IMR-90 (cell line): ENCODE results near the gene GABPB1. TPM values are rescaled to one million over a fixed set of nuclear protein-coding genes. Genes with fewer than 3 reads are reported as not detected.

Experiments
- ATAC-seq: fragments of 200-7000 bp; cut with Tn5 transposase; 2 replicates; pipeline ENCODE4 v1.9.1; 2020; ENCODE audit warnings: low read depth, mild to moderate bottlenecking, moderate library complexity
- BruUV-seq: library from RNA; stranded (reverse); fragments of 400-500 nt; replicated peaks from 2 replicates; lab custom pipeline; 2021; lab: Mats Ljungman, UMichigan
- CTCF ChIA-PET: fragments of 300-600 bp; formaldehyde crosslinking; extraction: SDS; loops from one replicate; lab custom pipeline; 2021; ENCODE audit warnings: antibody characterized with exemption; lab: Yijun Ruan, JAX
- POLR2A ChIA-PET: fragments of 300-600 bp; sonication (Branson Sonifier 250); formaldehyde crosslinking; loops from one replicate; lab custom pipeline; 2022; ENCODE audit warnings: antibody characterized with exemption; ENCODE audit not compliant: unreplicated experiment; lab: Charles Lee
- DNase-seq: peaks from one replicate; pipeline ENCODE4 v3.0.0; 2013
- H2AFZ ChIP-seq: replicated peaks from 2 replicates; pipeline ENCODE3; 2013; ENCODE audit warnings: low read length, mild to moderate bottlenecking; ENCODE audit not compliant: poor library complexity
- H2AK5ac ChIP-seq: 2 replicates; pipeline ENCODE4 v1.6.1; 2013; ENCODE audit warnings: low read depth, low read length, inconsistent platforms
- H2AK9ac ChIP-seq: replicated peaks from 2 replicates; pipeline ENCODE3; 2013; ENCODE audit warnings: mild to moderate bottlenecking, low read depth, low read length, moderate library complexity; ENCODE audit not compliant: poor library complexity
- H2BK120ac ChIP-seq: 2 replicates; pipeline ENCODE4 v1.6.1; 2013; ENCODE audit warnings: low read depth, low read length, inconsistent platforms
- H2BK15ac ChIP-seq: 3 replicates; pipeline ENCODE4 v1.6.1; 2013; ENCODE audit warnings: low read depth, low read length, inconsistent platforms
- H2BK20ac ChIP-seq: 2 replicates; pipeline ENCODE4 v1.6.1; 2013; ENCODE audit warnings: low read depth, mild to moderate bottlenecking, inconsistent platforms, low read length, moderate library complexity
- H2BK5ac ChIP-seq: 2 replicates; pipeline ENCODE4 v1.6.1; 2013; ENCODE audit warnings: mild to moderate bottlenecking, low read depth, low read length, inconsistent platforms; ENCODE audit not compliant: poor library complexity, severe bottlenecking
- H3K14ac ChIP-seq: replicated peaks from 2 replicates; pipeline ENCODE4 v1.6.1; 2013; ENCODE audit warnings: low read depth, low read length, inconsistent platforms
- H3K18ac ChIP-seq: 2 replicates; pipeline ENCODE4 v1.6.1; 2013; ENCODE audit warnings: low read depth, low read length, control low read depth
- H3K23ac ChIP-seq: 2 replicates; pipeline ENCODE4 v1.6.1; 2013; ENCODE audit warnings: low read depth, low read length, inconsistent platforms
- H3K27ac ChIP-seq: 2 replicates; pipeline ENCODE4 v1.5.1; 2013; ENCODE audit warnings: mild to moderate bottlenecking, control low read depth, low read length; ENCODE audit not compliant: insufficient read depth
- H3K27me3 ChIP-seq: 2 replicates; pipeline ENCODE4 v1.6.1; 2013; ENCODE audit warnings: low read length; ENCODE audit not compliant: control insufficient read depth, insufficient read depth
- H3K36me3 ChIP-seq: 2 replicates; pipeline ENCODE4 v1.6.1; 2013; ENCODE audit warnings: low read length, mixed read lengths; ENCODE audit not compliant: control insufficient read depth, insufficient read depth
- H3K4ac ChIP-seq: 2 replicates; pipeline ENCODE4 v1.6.1; 2013; ENCODE audit warnings: low read depth, low read length, inconsistent platforms
- H3K4me1 ChIP-seq: 2 replicates; pipeline ENCODE4 v1.6.1; 2013; ENCODE audit warnings: low read length, mixed read lengths; ENCODE audit not compliant: control insufficient read depth, insufficient read depth
- H3K4me2 ChIP-seq: 2 replicates; pipeline ENCODE4 v1.6.1; 2013; ENCODE audit warnings: low read depth, mild to moderate bottlenecking, control low read depth, low read length, moderate library complexity
- H3K4me3 ChIP-seq: 2 replicates; pipeline ENCODE4 v1.5.1; 2013; ENCODE audit warnings: low read depth, mild to moderate bottlenecking, control low read depth, low read length, moderate library complexity; ENCODE audit not compliant: insufficient read depth
- H3K56ac ChIP-seq: 2 replicates; pipeline ENCODE4 v1.6.1; 2013; ENCODE audit warnings: low read length, inconsistent platforms; ENCODE audit not compliant: insufficient read depth; ENCODE audit errors: extremely low read depth
- H3K79me1 ChIP-seq, 2 experiments: 2 replicates each; pipeline ENCODE4 v1.6.1; 2013; ENCODE audit warnings: low read length in 2 of 2, inconsistent platforms in 1 of 2, low read depth in 1 of 2
- H3K9ac ChIP-seq: 2 replicates; pipeline ENCODE4 v1.6.1; 2013; ENCODE audit warnings: low read depth, low read length, control low read depth
- H3K9me1 ChIP-seq: 2 replicates; pipeline ENCODE4 v1.6.1; 2013; ENCODE audit warnings: low read length, inconsistent platforms; ENCODE audit not compliant: insufficient read depth
- H3K9me3 ChIP-seq: 2 replicates; pipeline ENCODE4 v1.6.1; 2013; ENCODE audit warnings: low read length; ENCODE audit not compliant: control insufficient read depth, insufficient read depth
- H4K20me1 ChIP-seq: 2 replicates; pipeline ENCODE4 v1.6.1; 2013; ENCODE audit warnings: low read length, inconsistent platforms; ENCODE audit not compliant: insufficient read depth
- H4K5ac ChIP-seq: 2 replicates; pipeline ENCODE4 v1.6.1; 2013; ENCODE audit warnings: mild to moderate bottlenecking, low read depth, low read length, control low read depth
- H4K8ac ChIP-seq, 2 experiments: 2 replicates each; pipeline ENCODE4 v1.6.1; 2013; ENCODE audit warnings: low read depth in 2 of 2, low read length in 2 of 2, control low read depth in 1 of 2, inconsistent platforms in 1 of 2
- H4K91ac ChIP-seq: 2 replicates; pipeline ENCODE4 v1.6.1; 2013; ENCODE audit warnings: low read depth, low read length, inconsistent platforms; ENCODE audit not compliant: insufficient read depth
- MXI1 ChIP-seq: IDR thresholded peaks from 2 replicates; pipeline ENCODE4 v1.6.1; 2012; ENCODE audit warnings: low read depth, mild to moderate bottlenecking, low read length, moderate library complexity, borderline replicate concordance
- POLR2A ChIP-seq: IDR thresholded peaks from 2 replicates; pipeline ENCODE4 v1.6.1; 2012; ENCODE audit warnings: mild to moderate bottlenecking, low read depth, low read length
- RCOR1 ChIP-seq: IDR thresholded peaks from 2 replicates; pipeline ENCODE4 v1.6.1; 2012; ENCODE audit warnings: mild to moderate bottlenecking, low read length, improper control_type of control experiment; ENCODE audit not compliant: insufficient replicate concordance
- RFX5 ChIP-seq: IDR thresholded peaks from 2 replicates; pipeline ENCODE4 v1.8.0; 2012; ENCODE audit warnings: low read depth, mild to moderate bottlenecking, low read length, moderate library complexity
- SMC3 ChIP-seq: fragments of 150-350 bp; IDR thresholded peaks from 2 replicates; pipeline ENCODE4 v1.6.1; 2016; ENCODE audit warnings: low read depth, mild to moderate bottlenecking, antibody characterized with exemption, low read length, moderate library complexity
- WGBS, 2 experiments: methylation state at CpG; one replicate each; pipeline versions ENCODE4 v1.1.5 to v1.1.7; 2013; ENCODE audit warnings: missing lambda C conversion rate in 2 of 2; ENCODE audit not compliant: insufficient read length in 1 of 2; ENCODE audit errors: extremely low coverage in 2 of 2; 5-methylcytosine and 5-hydroxymethylcytosine counted together
- dilution Hi-C: fragments of 300-500 bp; cut with HindIII; formaldehyde crosslinking; loops from one replicate; pipeline ENCODE4 v1.14.3; 2018; ENCODE audit warnings: low sequenced_read_pairs; ENCODE audit not compliant: unreplicated experiment
- in situ Hi-C: fragments of 300-500 bp; cut with MboI; formaldehyde crosslinking; loops from 3 replicates; pipeline ENCODE4 v1.14.3; 2019; ENCODE audit warnings: low sequenced_read_pairs, inconsistent platforms, mixed read lengths
- intact Hi-C: fragments of 100-400 bp; cut with micrococcal nuclease; formaldehyde crosslinking; loops from 2 replicates; pipeline ENCODE4 v1.10.0; 2022
- polyA plus RNA-seq, 3 experiments: library from polyadenylated mRNA; depleted of rRNA; stranded (reverse); fragments of >200 nt; gene quantifications; 2 replicates each; pipeline ENCODE4 v1.2.3, GENCODE V29; 2012; ENCODE audit warnings: low replicate concordance in 1 of 3
- total RNA-seq: library from RNA; depleted of rRNA; stranded (reverse); fragments of >200 nt; gene quantifications from 2 replicates; pipeline ENCODE4 v1.2.3, GENCODE V29; 2012

GABPB1 gene
- total and polyA plus RNA-seq, 2 of the 4 experiments (the other 2 are of a cell fraction) = 26.3 to 89.3 TPM

- H3K27ac ChIP-seq = no peak overlapping the region
- WGBS, 2 experiments = no CpG with 5 or more reads among the region's 4 CpGs
- no peak overlapping the region for H2AK9ac ChIP-seq
- no peak overlapping the region for H3K4ac ChIP-seq
- no peak overlapping the region for H4K5ac ChIP-seq
- DNase-seq (no peak), ATAC-seq (no peak)
- no peak overlapping the region for H2AK5ac ChIP-seq
- ChIA-PET POLR2A (no interaction called here), CTCF (no interaction called here)
- peaks cover 16 to 47% of the 10 kb centered on the region in 2 experiments for H3K79me1 ChIP-seq
- no peak overlapping the region for H3K18ac ChIP-seq
- H3K56ac ChIP-seq = no peak overlapping the region
- H3K4me1 ChIP-seq = no peaks in the 10 kb centered on the region
- H2BK20ac ChIP-seq = no peak overlapping the region
- no peak overlapping the region for H3K23ac ChIP-seq
- H3K36me3 ChIP-seq = peaks cover 3% of the 10 kb centered on the region; the same call in 1 of the 2 replicates
- H3K14ac ChIP-seq = no peak overlapping the region
- in situ Hi-C loops (no loop called here), intact Hi-C loops (no loop called here), dilution Hi-C loops (no loop called here)
- no peak overlapping the region for H2AFZ ChIP-seq
- no peak overlapping the region for H3K9ac ChIP-seq
- no peaks in the 10 kb centered on the region; the same call in 1 of the 2 replicates for H4K20me1 ChIP-seq
- H3K9me3 ChIP-seq = no peaks in the 10 kb centered on the region
- H4K8ac ChIP-seq = no peak overlapping the region
- H3K4me2 ChIP-seq = no peak overlapping the region
- H4K91ac ChIP-seq = no peak overlapping the region
- TF ChIP-seq SMC3 = no peak
- no peak for TF ChIP-seq POLR2A
- TF ChIP-seq RFX5 = no peak
- TF ChIP-seq MXI1 = no peak
- TF ChIP-seq RCOR1 = no peak
- no TSS peak for BruUV-seq
- no peak overlapping the region for H2BK120ac ChIP-seq
- H3K27me3 ChIP-seq = no peaks in the 10 kb centered on the region
- no peak overlapping the region for H2BK15ac ChIP-seq
- H3K4me3 ChIP-seq = no peak overlapping the region
- peaks cover 6% of the 10 kb centered on the region; the same call in 1 of the 2 replicates for H3K9me1 ChIP-seq
- no peak overlapping the region for H2BK5ac ChIP-seq
Observed at GRCh38 chr15:50333229-50333628, 21.8 kb downstream of the GABPB1 start.
